OCI-LY7 (cell line): ENCODE data around the gene MGA.

ENCODE experiments used
- EZH2phosphoT487 ChIP-seq: fragments of 200-600 bp; sonication (generic); IDR thresholded peaks from 2 replicates; pipeline ENCODE4 v1.6.1; 2018; ENCODE audit warnings: low read depth, borderline replicate concordance, mild to moderate bottlenecking, mixed run types, antibody characterized with exemption, low read length, moderate library complexity, mixed read lengths
- TF ChIP-seq, protein P1 (sequence below): fragments of 200-600 bp; sonication (generic); conservative IDR thresholded peaks from 2 replicates; pipeline ENCODE4 v1.5.1; 2014; ENCODE audit warnings: mild to moderate bottlenecking, antibody characterized with exemption, low read length, moderate library complexity, mixed read lengths

DNA sequence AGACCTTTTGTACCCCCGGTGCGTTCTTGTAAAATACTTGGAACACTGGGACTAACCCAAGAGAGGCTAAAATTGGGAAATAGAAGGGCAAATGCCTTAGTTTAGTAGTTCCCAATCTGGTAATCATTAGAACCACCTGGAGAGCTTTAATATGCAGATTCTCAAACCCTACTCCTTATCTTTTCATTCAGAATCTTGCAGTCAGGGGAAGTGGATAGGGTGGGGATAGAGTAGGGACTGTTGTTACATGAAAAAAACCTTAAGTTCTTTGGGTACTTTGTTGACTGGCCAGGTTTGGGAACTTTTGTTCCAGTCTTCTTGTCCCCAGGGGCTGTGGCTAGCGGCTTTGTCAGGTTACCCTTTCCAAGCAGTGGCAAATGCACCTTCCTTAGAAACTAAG is 130.0 kb downstream of the MGA start:
- TF ChIP-seq, protein P1, sequence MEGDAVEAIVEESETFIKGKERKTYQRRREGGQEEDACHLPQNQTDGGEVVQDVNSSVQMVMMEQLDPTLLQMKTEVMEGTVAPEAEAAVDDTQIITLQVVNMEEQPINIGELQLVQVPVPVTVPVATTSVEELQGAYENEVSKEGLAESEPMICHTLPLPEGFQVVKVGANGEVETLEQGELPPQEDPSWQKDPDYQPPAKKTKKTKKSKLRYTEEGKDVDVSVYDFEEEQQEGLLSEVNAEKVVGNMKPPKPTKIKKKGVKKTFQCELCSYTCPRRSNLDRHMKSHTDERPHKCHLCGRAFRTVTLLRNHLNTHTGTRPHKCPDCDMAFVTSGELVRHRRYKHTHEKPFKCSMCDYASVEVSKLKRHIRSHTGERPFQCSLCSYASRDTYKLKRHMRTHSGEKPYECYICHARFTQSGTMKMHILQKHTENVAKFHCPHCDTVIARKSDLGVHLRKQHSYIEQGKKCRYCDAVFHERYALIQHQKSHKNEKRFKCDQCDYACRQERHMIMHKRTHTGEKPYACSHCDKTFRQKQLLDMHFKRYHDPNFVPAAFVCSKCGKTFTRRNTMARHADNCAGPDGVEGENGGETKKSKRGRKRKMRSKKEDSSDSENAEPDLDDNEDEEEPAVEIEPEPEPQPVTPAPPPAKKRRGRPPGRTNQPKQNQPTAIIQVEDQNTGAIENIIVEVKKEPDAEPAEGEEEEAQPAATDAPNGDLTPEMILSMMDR: no peak
- no peak for TF ChIP-seq EZH2phosphoT487
